GM19240 (cell line): ENCODE data around the gene GALNT1.

Source experiments
- DNase-seq: peaks from one replicate; pipeline ENCODE4 v3.0.0; 2011; ENCODE audit warnings: low spot score; ENCODE audit not compliant: insufficient read length

GALNT1 gene

GRCh38 chr18:35711227-35711626 is 129.7 kb downstream of the GALNT1 start:
- DNase-seq = no peak

- no peak for DNase-seq
These were observed 132.0 kb downstream of the GALNT1 start for GRCh38 chr18:35713545-35713944.

GRCh38 chr18:35714539-35714938 is 133.0 kb downstream of the GALNT1 start:
- no peak for DNase-seq

GRCh38 chr18:35715139-35715538 is 133.6 kb downstream of the GALNT1 start:
- no peak for DNase-seq

- no peak for DNase-seq
These were observed 134.8 kb downstream of the GALNT1 start for GRCh38 chr18:35716169-35716831.

GRCh38 chr18:35717182-35717581 is 135.6 kb downstream of the GALNT1 start:
- no peak for DNase-seq

GRCh38 chr18:35721431-35722081 is 140.0 kb downstream of the GALNT1 start:
- no peak for DNase-seq

- no peak for DNase-seq
These were observed 147.1 kb downstream of the GALNT1 start for GRCh38 chr18:35728676-35729075.

GRCh38 chr18:35729991-35730668 is 148.6 kb downstream of the GALNT1 start:
- DNase-seq = no peak

- no peak for DNase-seq
These were observed 149.3 kb downstream of the GALNT1 start for GRCh38 chr18:35730691-35731370.

GRCh38 chr18:35731701-35732100 is 150.2 kb downstream of the GALNT1 start:
- no peak for DNase-seq

- DNase-seq = no peak
These were observed 150.6 kb downstream of the GALNT1 start for GRCh38 chr18:35732162-35732561.

- no peak for DNase-seq
These were observed 151.1 kb downstream of the GALNT1 start for GRCh38 chr18:35732636-35733035.

GRCh38 chr18:35733408-35733807 is 151.9 kb downstream of the GALNT1 start:
- no peak for DNase-seq

GRCh38 chr18:35736696-35737095 is 155.2 kb downstream of the GALNT1 start:
- DNase-seq = no peak

GRCh38 chr18:35739778-35740177 is 158.2 kb downstream of the GALNT1 start:
- DNase-seq = no peak

GRCh38 chr18:35740656-35741055 is 159.1 kb downstream of the GALNT1 start:
- no peak for DNase-seq

- DNase-seq = no peak
These were observed 162.4 kb downstream of the GALNT1 start for GRCh38 chr18:35743916-35744315.

- no peak for DNase-seq
These were observed 164.3 kb downstream of the GALNT1 start for GRCh38 chr18:35745814-35746213.

- no peak for DNase-seq
These were observed 165.3 kb downstream of the GALNT1 start for GRCh38 chr18:35746826-35747339.

GRCh38 chr18:35747894-35748472 is 166.4 kb downstream of the GALNT1 start:
- no peak for DNase-seq
